Measurements from ENCODE around the gene MACC1. TPM values are rescaled to one million over a fixed set of nuclear protein-coding genes. Genes with fewer than 3 reads are reported as not detected.

MACC1 gene
- total RNA-seq, 1 experiment from 2014 or later: 49.9 TPM

DNA sequence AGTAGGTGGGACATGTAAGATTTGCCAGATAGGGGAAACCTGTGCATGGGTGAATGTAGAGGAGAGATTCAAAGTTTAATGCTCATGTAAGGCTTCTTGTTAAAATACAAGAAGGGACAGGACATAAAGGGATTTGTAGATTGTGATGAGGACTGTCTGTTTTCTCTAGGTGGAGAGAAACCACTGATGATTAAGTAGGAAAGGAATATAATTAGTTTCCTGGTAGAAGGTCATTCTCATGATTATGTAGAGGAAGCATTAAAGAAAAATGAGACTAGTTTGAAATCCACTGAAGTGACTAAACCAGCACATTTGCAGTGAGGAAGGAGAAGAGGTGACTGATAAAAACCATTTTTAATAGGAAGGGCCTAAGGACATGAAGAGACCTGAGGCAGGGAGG is 19.6 kb upstream of the MACC1 start:
- Histone ChIP-seq H3K27ac (ENCODE audit: low read length) (no peak overlapping the region), H3K79me2 (ENCODE audit: low read length) (no peaks in the 10 kb centered on the region), H3K9me2 (replicated peaks; ENCODE audit: insufficient read depth, low read length) (no peaks in the 10 kb centered on the region), H3K9ac (ENCODE audit: low read length) (no peak overlapping the region), H3K9me3 (ENCODE audit: low read length) (no peaks in the 10 kb centered on the region), H3K4me2 (ENCODE audit: low read depth, low read length, poor library complexity, severe bottlenecking) (no peak overlapping the region), H2AFZ (ENCODE audit: low read length) (no peak overlapping the region), H3K4me3 (ENCODE audit: low read length) (no peak overlapping the region), H3K36me3 (ENCODE audit: insufficient read depth, low read length) (no peaks in the 10 kb centered on the region), H3K27me3 (ENCODE audit: low read length) (no peaks in the 10 kb centered on the region), H3K4me1 (ENCODE audit: low read length) (peaks cover 18% of the 10 kb centered on the region), H4K20me1 (ENCODE audit: insufficient read depth, low read depth, low read length) (no peaks in the 10 kb centered on the region)
- no peak for DNase-seq

DNA sequence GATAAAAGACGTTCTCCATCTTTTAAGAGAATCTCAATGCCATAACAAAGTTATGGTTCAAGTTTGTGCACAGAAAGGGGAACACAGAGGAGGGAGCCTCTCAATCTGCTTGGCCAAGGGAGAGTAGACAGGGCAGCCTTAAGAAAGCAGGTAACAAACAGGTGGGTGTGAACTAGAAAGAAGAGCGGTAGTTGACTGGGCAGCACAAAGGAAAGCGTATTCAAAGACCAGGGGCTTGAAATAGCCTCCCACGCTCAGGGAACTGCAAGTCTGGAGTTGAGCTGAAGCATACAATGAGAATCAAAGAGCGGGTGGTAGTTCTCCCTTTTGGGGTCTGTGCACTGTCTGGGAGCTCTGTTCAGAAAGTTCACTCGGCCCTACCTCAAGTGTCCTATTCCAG is 18.9 kb upstream of the MACC1 start:
- DNase-seq: no peak
- H3K27me3 ChIP-seq (ENCODE audit: low read length): no peaks in the 10 kb centered on the region
- no peak overlapping the region for H2AFZ ChIP-seq (ENCODE audit: low read length)

DNA sequence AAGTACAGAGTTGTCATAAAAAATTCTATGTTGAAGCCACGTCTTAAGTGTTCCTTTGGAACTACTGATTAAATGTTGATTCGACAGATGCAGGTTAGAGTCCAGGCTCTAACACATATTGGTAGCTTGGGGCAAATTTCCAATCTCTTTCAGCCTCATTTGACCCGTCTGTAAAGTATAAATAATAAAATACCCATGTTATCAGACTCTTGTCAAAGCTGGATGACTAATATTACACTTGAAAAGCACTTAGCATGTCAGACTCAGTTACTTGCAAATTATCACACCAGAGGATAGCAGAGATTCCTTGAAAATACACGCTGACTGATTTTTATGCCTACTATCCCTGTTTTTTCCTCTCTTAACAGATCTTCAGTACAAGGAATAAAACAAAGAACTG is 18.1 kb upstream of the MACC1 start:
- Histone ChIP-seq H4K20me1 (ENCODE audit: insufficient read depth, low read depth, low read length) (no peaks in the 10 kb centered on the region), H3K9me2 (replicated peaks; ENCODE audit: insufficient read depth, low read length) (no peaks in the 10 kb centered on the region), H3K4me2 (ENCODE audit: low read depth, low read length, poor library complexity, severe bottlenecking) (no peak overlapping the region), H3K27me3 (ENCODE audit: low read length) (no peaks in the 10 kb centered on the region), H3K9me3 (ENCODE audit: low read length) (no peaks in the 10 kb centered on the region), H3K27ac (ENCODE audit: low read length) (no peak overlapping the region), H3K4me1 (ENCODE audit: low read length) (peaks cover 17% of the 10 kb centered on the region), H3K4me3 (ENCODE audit: low read length) (no peak overlapping the region), H3K36me3 (ENCODE audit: insufficient read depth, low read length) (no peaks in the 10 kb centered on the region), H3K9ac (ENCODE audit: low read length) (no peak overlapping the region), H2AFZ (ENCODE audit: low read length) (no peak overlapping the region), H3K79me2 (ENCODE audit: low read length) (no peaks in the 10 kb centered on the region)
- no peak for DNase-seq

More for the DNA sequence above, 18.9 kb upstream of the MACC1 start:
- Histone ChIP-seq H3K36me3 (ENCODE audit: insufficient read depth, low read length) (no peaks in the 10 kb centered on the region), H3K79me2 (ENCODE audit: low read length) (no peaks in the 10 kb centered on the region), H3K9me2 (replicated peaks; ENCODE audit: insufficient read depth, low read length) (no peaks in the 10 kb centered on the region), H3K4me2 (ENCODE audit: low read depth, low read length, poor library complexity, severe bottlenecking) (no peak overlapping the region), H3K9me3 (ENCODE audit: low read length) (no peaks in the 10 kb centered on the region), H3K4me1 (ENCODE audit: low read length) (peaks cover 18% of the 10 kb centered on the region), H3K9ac (ENCODE audit: low read length) (no peak overlapping the region), H4K20me1 (ENCODE audit: insufficient read depth, low read depth, low read length) (no peaks in the 10 kb centered on the region), H3K4me3 (ENCODE audit: low read length) (no peak overlapping the region), H3K27ac (ENCODE audit: low read length) (no peak overlapping the region)

DNA sequence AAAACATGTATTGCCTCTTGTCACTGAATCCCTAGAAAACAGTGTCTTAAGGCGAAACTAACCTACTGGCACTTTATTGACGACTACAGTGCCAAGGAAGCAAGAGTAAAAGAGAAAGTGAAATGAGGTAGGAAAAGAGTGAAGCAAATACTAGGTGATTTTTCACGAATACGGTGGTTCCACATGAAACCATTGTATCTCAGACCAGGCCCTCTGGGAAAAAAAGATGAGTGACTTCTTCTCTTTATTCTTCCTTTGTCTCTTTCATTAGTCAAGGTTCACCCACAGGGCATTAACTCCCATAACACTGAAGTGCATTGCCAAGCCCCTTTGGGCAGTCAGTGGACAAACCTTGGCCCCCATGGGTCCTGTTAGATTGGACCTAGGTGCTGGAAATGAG is 16.2 kb upstream of the MACC1 start:
- H3K4me2 ChIP-seq (ENCODE audit: low read depth, low read length, poor library complexity, severe bottlenecking): no peak overlapping the region
- no peaks in the 10 kb centered on the region for H3K36me3 ChIP-seq (ENCODE audit: insufficient read depth, low read length)
- no peaks in the 10 kb centered on the region for H3K27me3 ChIP-seq (ENCODE audit: low read length)
- H3K9ac ChIP-seq (ENCODE audit: low read length): no peak overlapping the region
- peaks cover 2% of the 10 kb centered on the region for H3K4me1 ChIP-seq (ENCODE audit: low read length)
- no peaks in the 10 kb centered on the region for H3K79me2 ChIP-seq (ENCODE audit: low read length)
- no peaks in the 10 kb centered on the region for H4K20me1 ChIP-seq (ENCODE audit: insufficient read depth, low read depth, low read length)
- no peaks in the 10 kb centered on the region for H3K9me3 ChIP-seq (ENCODE audit: low read length)
- no peak for DNase-seq
- H2AFZ ChIP-seq (ENCODE audit: low read length): no peak overlapping the region
- no peak overlapping the region for H3K4me3 ChIP-seq (ENCODE audit: low read length)
- no peak overlapping the region for H3K27ac ChIP-seq (ENCODE audit: low read length)
- no peaks in the 10 kb centered on the region for H3K9me2 ChIP-seq (replicated peaks; ENCODE audit: insufficient read depth, low read length)

DNA sequence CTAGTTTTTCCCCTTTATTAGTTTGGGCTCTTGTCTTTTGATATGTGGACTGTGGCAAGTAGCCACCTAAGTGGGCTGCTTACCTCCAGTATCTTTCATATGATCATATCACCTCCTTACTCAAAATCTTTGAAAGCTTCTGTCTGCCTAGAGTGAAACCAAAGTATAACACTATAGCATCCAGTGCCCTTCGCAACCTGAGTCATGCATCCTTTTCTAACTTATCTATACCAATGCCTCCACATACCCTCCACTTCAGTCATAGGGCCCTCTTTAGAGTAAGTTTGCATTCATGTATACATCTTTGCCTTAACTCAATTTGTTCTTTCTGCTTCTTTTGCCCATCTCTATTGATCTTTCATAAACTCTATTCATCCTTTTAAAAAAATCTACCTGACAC is 15.7 kb upstream of the MACC1 start:
- no peak for DNase-seq
- H3K4me3 ChIP-seq (ENCODE audit: low read length): no peak overlapping the region
- no peak overlapping the region for H3K4me2 ChIP-seq (ENCODE audit: low read depth, low read length, poor library complexity, severe bottlenecking)
- H3K36me3 ChIP-seq (ENCODE audit: insufficient read depth, low read length): no peaks in the 10 kb centered on the region
- no peak overlapping the region for H3K9ac ChIP-seq (ENCODE audit: low read length)
- no peak overlapping the region for H3K27ac ChIP-seq (ENCODE audit: low read length)
- H3K4me1 ChIP-seq (ENCODE audit: low read length): no peaks in the 10 kb centered on the region
- H2AFZ ChIP-seq (ENCODE audit: low read length): no peak overlapping the region
- H4K20me1 ChIP-seq (ENCODE audit: insufficient read depth, low read depth, low read length): no peaks in the 10 kb centered on the region
- H3K27me3 ChIP-seq (ENCODE audit: low read length): no peaks in the 10 kb centered on the region
- H3K9me2 ChIP-seq (replicated peaks; ENCODE audit: insufficient read depth, low read length): no peaks in the 10 kb centered on the region
- H3K79me2 ChIP-seq (ENCODE audit: low read length): no peaks in the 10 kb centered on the region
- H3K9me3 ChIP-seq (ENCODE audit: low read length): no peaks in the 10 kb centered on the region

DNA sequence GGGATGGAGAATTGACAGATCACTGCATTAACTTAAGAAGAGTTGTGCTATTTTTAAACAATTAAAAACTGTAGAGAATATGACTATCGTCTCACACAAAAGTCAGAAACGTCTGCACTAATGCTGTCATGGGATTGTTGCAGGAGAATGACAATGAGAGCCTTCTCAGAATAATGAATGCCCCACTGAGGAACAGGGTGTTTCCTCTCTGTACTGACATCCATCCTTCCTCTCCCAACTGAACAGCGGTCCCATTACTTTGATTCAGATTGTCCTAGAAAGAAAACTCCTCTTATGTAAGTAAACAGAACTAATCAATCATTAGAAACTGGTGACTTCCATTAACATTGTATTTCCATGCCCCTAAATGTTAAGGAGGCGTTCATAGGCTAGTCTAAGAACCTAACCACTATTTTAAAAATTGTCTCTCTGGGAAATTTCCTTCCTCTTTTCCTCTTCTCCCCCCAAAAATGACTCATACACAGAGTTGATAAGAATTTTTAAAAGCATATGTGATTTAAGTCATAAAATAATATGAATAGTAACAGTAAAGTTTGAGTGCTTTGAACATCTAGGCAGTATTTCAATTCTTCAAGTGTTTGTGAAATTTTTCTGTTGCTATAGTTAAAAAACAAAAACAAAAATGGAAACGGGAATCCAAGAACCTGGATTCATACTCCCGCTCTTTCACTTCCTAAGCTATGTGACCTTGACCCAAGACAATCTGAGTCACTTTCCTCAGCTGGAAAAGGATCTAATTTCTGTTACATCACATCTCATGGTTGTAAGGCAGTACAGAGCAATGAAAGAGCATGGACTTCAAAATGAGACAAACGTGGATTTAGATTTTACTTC is 12.7 kb upstream of the MACC1 start:
- Histone ChIP-seq H2AFZ (ENCODE audit: low read length) (no peak overlapping the region), H3K4me2 (ENCODE audit: low read depth, low read length, poor library complexity, severe bottlenecking) (no peak overlapping the region)

DNA sequence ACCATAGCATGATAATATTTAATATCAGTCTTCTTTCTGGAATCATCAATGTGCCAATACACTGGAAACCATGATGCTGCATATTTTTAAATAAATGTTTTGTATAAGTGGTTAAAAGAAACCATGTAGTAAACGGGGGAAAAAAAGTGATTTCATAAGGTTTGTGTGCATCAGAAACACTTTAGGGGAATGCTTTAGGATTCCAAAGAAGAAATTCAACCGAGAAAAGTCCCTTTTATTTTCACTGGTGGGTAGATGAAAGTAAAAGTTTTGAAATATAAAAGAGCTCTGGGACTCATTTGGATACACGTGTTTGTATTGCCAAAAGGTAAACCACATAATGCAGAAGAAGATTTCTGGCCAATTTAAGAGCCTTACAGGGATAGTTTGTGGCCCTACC is 11.9 kb upstream of the MACC1 start:
- H3K36me3 ChIP-seq (ENCODE audit: insufficient read depth, low read length): no peaks in the 10 kb centered on the region
- no peak overlapping the region for H2AFZ ChIP-seq (ENCODE audit: low read length)
- H3K9me2 ChIP-seq (replicated peaks; ENCODE audit: insufficient read depth, low read length): no peaks in the 10 kb centered on the region
- H3K27me3 ChIP-seq (ENCODE audit: low read length): no peaks in the 10 kb centered on the region
- H3K9me3 ChIP-seq (ENCODE audit: low read length): no peaks in the 10 kb centered on the region
- H4K20me1 ChIP-seq (ENCODE audit: insufficient read depth, low read depth, low read length): no peaks in the 10 kb centered on the region
- DNase-seq: no peak
- H3K4me3 ChIP-seq (ENCODE audit: low read length): no peak overlapping the region
- H3K4me1 ChIP-seq (ENCODE audit: low read length): no peaks in the 10 kb centered on the region
- H3K79me2 ChIP-seq (ENCODE audit: low read length): no peaks in the 10 kb centered on the region
- no peak overlapping the region for H3K9ac ChIP-seq (ENCODE audit: low read length)
- no peak overlapping the region for H3K4me2 ChIP-seq (ENCODE audit: low read depth, low read length, poor library complexity, severe bottlenecking)
- H3K27ac ChIP-seq (ENCODE audit: low read length): no peak overlapping the region

More for the DNA sequence above, 12.7 kb upstream of the MACC1 start:
- H3K79me2 ChIP-seq (ENCODE audit: low read length): no peaks in the 10 kb centered on the region
- H3K4me1 ChIP-seq (ENCODE audit: low read length): no peaks in the 10 kb centered on the region
- no peaks in the 10 kb centered on the region for H3K9me2 ChIP-seq (replicated peaks; ENCODE audit: insufficient read depth, low read length)
- no peaks in the 10 kb centered on the region for H3K27me3 ChIP-seq (ENCODE audit: low read length)
- no peak for DNase-seq
- H3K9me3 ChIP-seq (ENCODE audit: low read length): no peaks in the 10 kb centered on the region
- H4K20me1 ChIP-seq (ENCODE audit: insufficient read depth, low read depth, low read length): no peaks in the 10 kb centered on the region
- no peak overlapping the region for H3K9ac ChIP-seq (ENCODE audit: low read length)
- H3K36me3 ChIP-seq (ENCODE audit: insufficient read depth, low read length): no peaks in the 10 kb centered on the region
- no peak overlapping the region for H3K27ac ChIP-seq (ENCODE audit: low read length)
- no peak overlapping the region for H3K4me3 ChIP-seq (ENCODE audit: low read length)

DNA sequence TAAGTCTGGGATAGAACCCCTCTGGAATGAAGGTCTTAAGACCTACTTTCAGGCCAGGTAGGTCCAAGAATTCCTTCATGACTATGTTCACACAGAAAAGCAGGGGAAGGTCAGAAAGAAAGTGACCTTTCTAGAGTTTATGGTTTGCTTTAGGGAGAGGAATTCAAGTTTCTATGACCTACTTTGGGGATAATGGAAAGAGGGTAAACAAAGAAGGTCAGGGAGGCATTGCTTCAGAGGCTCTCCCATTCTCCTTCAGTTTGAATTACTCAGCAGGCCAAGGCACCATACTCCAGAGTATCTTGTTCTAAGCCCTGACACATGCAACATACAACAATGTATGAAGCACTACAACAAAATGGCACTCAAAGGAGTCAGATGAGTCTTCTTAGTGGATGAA is 11.5 kb upstream of the MACC1 start:
- H3K9me2 ChIP-seq (replicated peaks; ENCODE audit: insufficient read depth, low read length): no peaks in the 10 kb centered on the region
- H3K36me3 ChIP-seq (ENCODE audit: insufficient read depth, low read length): no peaks in the 10 kb centered on the region
- H3K27ac ChIP-seq (ENCODE audit: low read length): no peak overlapping the region
- H2AFZ ChIP-seq (ENCODE audit: low read length): no peak overlapping the region
- H3K27me3 ChIP-seq (ENCODE audit: low read length): no peaks in the 10 kb centered on the region
- H3K4me3 ChIP-seq (ENCODE audit: low read length): no peak overlapping the region
- no peak overlapping the region for H3K4me2 ChIP-seq (ENCODE audit: low read depth, low read length, poor library complexity, severe bottlenecking)
- H3K4me1 ChIP-seq (ENCODE audit: low read length): no peaks in the 10 kb centered on the region
- no peaks in the 10 kb centered on the region for H3K9me3 ChIP-seq (ENCODE audit: low read length)
- H4K20me1 ChIP-seq (ENCODE audit: insufficient read depth, low read depth, low read length): no peaks in the 10 kb centered on the region
- no peak overlapping the region for H3K9ac ChIP-seq (ENCODE audit: low read length)
- no peak for DNase-seq
- H3K79me2 ChIP-seq (ENCODE audit: low read length): no peaks in the 10 kb centered on the region
